GM13977 (cell line): ENCODE data around the gene CUL5.

Experiments used
- DNase-seq: peaks from one replicate; pipeline ENCODE4 v3.0.0; 2012; ENCODE audit warnings: low spot score
- CTCF ChIP-seq: IDR thresholded peaks from 2 replicates; pipeline ENCODE4 v1.5.1; 2012; ENCODE audit warnings: mild to moderate bottlenecking, control low read depth; ENCODE audit not compliant: insufficient read depth; ENCODE audit errors: extremely low read depth, missing control alignments
- in situ Hi-C: fragments of 300-500 bp; cut with MboI; formaldehyde crosslinking; loops from one replicate; pipeline ENCODE4 v1.12.0; 2022; ENCODE audit warnings: low sequenced_read_pairs, low pct_unique_long_range_greater_than_20kb, mixed read lengths, inconsistent platforms; ENCODE audit not compliant: unreplicated experiment

CUL5 gene

GRCh38 chr11:108008656-108009496, at the start of gene CUL5:
Gene CUL5 (plus strand): TSS chr11:108008898. CDS start chr11:108009349, 451 bp downstream.
- DNase-seq = peak; percentile 89
- in situ Hi-C loops = no loop called here
- TF ChIP-seq CTCF = peak; percentile 87

GRCh38 chr11:107961480-107961879, 47.2 kb upstream of the CUL5 start:
- in situ Hi-C loops = no loop called here
- TF ChIP-seq CTCF = no peak

GRCh38 chr11:107962181-107962580, 46.5 kb upstream of the CUL5 start:
- no peak for TF ChIP-seq CTCF

More at GRCh38 chr11:107961480-107961879, 47.2 kb upstream of the CUL5 start:
- peak; percentile 54 for DNase-seq

DNA sequence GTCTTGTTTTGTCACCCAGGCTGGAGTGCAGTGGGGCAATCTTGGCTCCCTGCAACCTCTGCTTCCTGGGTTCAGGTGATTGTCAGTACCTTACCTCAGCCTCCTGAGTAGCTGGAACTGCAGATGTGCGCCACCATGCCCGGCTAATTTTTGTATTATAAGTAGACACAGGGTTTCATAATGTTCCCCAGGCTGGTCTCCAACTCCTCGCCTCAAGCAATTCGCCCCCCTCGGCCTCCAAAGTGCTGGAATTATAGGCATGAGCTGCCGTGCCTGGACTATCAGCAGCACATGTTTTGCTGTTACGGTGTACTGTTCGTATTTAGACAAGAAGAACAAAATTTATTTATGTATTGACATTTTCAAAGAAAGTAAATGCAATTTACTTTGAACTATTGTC, 45.6 kb upstream of the CUL5 start:
- TF ChIP-seq CTCF = no peak
- no peak for DNase-seq
- in situ Hi-C loops = no loop called here

More at GRCh38 chr11:107962181-107962580, 46.5 kb upstream of the CUL5 start:
- in situ Hi-C loops = no loop called here
- DNase-seq = no peak

DNA sequence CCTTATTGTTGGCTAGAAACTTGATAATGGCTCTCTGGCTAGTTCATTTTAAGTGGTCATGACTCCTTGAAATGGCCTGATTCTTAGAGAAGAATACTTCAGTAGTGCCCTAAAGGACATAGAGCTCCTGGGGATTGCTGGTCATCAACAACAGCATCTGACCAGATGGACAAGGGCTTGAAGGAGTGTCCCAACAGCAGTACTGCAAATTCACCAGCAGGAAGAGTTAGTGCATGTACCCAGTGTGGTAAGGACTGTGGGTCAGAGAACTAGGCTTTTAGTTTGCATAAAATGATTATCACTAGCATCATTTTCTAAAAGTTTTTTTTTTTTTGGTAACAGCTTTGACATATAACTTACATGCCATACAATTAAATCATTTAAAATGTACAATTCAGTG, 39.5 kb upstream of the CUL5 start:
- no peak for DNase-seq
- TF ChIP-seq CTCF = no peak
- in situ Hi-C loops = no loop called here

DNA sequence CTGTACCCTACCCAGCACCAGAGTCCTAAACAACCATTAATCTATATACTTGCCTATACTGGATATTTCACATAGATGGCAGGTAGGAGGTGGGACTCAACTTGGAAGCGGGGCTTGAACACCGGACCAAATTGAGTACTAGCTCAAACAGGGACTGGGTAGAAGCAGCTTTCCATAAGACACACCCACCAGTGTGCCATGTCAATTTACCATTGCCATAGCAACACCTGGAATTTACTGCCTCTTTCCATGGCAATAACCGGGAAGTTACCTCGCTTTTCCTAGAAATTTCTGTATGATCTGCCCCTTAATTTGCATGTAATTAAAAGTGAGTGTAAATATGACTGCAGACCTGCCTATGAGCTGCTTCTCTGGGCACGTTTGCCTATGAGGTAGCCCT, 38.6 kb upstream of the CUL5 start:
- in situ Hi-C loops = no loop called here

More for the DNA sequence above, 38.6 kb upstream of the CUL5 start:
- no peak for DNase-seq
- TF ChIP-seq CTCF = no peak
